CD4-positive, alpha-beta T cell treated with Interleukin-15 for 1 hour (primary cell): ENCODE measurements around the gene PPP2R2C.

ENCODE experiments used
- DNase-seq: peaks from one replicate; pipeline ENCODE4 v3.0.0-alpha.2; 2020

The PPP2R2C gene

DNA sequence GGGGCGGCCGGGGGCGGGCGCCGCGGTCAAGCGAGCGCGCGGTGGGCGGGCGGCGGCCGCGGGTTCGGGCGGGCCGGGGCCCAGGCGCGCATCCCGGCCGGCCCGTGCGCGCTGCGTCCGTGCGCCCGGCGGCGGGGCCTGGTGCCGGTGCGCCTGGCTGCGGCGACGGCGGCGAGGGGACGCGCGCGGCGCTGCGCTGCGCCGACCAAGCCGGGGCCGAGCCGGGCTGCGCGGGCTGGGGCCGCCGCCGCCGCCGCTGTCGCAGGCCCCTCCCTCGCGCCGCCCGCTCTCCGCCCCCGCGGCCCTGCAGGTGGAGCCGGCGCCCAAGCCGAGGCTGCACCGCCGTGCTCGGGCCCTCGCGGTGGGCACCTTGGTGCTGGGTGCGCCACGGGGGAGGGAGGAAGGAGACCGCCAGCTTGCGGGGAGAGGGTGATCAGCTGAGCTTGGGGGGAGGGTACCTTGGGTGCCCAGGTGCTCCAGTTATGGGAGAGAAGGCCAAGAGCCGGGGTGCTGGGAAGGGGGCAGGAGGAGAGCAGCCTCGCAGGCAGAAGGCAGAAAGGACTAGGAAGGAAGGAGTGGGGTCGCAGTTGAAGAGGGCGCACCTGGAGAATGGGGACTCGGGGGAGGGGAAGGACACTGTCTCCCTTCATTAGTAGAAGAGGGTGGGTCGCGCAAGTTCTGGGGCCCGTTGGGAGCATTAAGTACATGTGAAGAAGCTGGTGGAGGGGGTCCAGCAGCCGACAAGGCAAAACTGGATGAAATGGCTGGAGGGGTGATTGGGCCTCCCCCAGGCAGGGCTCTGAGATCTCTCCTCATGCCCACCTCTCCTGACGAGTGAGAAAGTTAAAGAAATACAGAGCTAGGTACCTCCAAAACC is at the start of gene PPP2R2C:
Gene PPP2R2C (minus strand): TSS at position 228 of the 877 bp plus-strand sequence. CDS start 385 bp downstream, outside the sequence.
- no peak for DNase-seq

DNA sequence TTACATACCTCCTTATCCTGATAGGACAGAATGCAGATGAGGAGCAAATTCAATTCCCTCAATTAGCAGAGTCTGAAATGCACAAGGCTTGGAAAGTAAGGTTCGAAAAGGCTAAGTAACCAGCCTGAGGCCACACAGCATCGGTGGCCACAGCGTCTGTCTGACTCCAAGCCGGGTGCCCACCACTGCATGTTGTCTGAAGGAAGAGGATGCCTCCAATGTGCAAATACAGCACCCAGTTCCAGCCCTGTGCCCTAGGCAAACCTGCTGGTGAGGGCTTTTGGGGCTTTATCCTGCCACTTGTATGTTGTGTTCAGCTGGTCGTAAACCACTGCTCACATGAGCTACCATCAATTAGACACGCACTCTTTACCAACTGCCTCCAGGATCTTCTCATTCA is 48.6 kb upstream of the PPP2R2C start:
- DNase-seq, result no peak

DNA sequence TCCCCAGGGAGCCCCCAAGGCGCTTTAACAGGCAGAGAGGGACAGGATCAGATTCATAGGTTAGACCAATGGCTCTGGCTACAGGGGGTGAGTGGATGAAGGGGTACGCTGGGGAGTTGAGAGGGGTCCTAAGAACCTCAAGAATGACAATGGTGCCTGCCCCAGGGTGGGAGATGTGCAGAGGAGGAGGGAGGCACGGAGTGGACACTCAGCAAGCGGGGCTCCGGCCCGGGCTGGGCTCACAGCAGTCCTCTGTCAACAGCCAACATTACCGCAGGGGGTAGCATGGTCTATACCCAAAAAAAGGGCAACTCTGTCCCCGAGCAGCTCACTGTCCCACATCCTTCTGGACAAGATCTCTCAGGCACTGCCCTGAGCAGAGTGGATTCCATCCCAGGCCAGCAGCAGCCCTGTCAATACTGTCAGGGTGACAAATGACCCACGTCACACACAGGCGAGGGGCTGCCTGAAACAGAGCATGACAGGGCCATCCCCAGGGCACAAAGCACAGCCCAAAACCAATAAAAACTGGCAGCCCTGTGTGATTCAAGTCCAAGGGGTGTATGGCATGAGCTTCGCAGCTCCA is 47.7 kb upstream of the PPP2R2C start:
- no peak for DNase-seq

DNA sequence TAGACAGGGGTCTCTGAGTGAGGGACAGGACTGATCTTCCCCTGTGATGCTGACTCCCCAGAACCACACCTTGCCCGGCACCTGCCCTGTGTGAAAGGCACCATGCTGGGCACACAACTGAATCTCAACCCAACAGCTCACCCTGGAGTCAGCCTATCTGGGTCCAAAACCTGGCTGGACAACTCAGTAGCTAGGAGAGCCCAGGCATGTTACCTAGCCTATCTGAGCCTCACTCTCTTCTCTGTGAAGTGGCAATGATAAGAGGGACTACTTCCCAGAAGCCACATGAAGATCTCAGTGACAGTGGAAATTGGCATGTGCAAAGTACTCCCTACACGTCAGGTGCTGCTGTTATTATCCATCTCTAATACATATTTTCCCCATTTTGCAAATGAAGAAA is 44.8 kb upstream of the PPP2R2C start:
- no peak for DNase-seq

- no peak for DNase-seq
Measured at GRCh38 chr4:6516762-6517161, 44.3 kb upstream of the PPP2R2C start.

GRCh38 chr4:6516281-6516680 is 43.9 kb upstream of the PPP2R2C start:
- no peak for DNase-seq

GRCh38 chr4:6513678-6514077 is 41.3 kb upstream of the PPP2R2C start:
- no peak for DNase-seq

GRCh38 chr4:6509587-6509986 is 37.2 kb upstream of the PPP2R2C start:
- no peak for DNase-seq

- no peak for DNase-seq
Measured at GRCh38 chr4:6507345-6507744, 34.9 kb upstream of the PPP2R2C start.

DNA sequence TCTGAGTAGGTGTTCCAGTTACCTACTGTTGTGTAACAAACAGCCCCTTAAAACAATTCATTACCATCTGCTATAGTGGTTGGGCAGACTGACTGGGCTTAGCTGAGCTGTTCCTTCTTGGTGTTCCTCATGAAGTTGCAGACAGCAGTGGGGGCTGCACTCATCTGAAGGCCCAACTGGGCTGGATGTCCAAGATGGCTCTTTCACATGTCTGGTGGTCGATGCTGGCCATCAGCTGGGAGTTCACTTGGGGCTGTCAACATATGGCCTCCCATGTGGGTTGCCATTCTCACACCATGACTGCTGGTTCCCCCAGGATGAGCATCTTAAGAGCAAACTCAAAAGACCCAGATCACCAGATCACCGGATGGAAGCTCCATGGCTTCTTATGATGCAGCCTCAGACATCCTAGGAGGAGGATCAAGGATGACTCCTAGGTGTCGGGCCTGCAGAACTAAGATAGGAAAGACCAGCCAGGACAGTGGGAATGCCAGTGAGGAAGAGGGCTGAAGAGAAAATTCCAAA is 34.3 kb upstream of the PPP2R2C start:
- no peak for DNase-seq

- DNase-seq, result no peak
Measured at GRCh38 chr4:6504900-6505496, 32.6 kb upstream of the PPP2R2C start.

DNA sequence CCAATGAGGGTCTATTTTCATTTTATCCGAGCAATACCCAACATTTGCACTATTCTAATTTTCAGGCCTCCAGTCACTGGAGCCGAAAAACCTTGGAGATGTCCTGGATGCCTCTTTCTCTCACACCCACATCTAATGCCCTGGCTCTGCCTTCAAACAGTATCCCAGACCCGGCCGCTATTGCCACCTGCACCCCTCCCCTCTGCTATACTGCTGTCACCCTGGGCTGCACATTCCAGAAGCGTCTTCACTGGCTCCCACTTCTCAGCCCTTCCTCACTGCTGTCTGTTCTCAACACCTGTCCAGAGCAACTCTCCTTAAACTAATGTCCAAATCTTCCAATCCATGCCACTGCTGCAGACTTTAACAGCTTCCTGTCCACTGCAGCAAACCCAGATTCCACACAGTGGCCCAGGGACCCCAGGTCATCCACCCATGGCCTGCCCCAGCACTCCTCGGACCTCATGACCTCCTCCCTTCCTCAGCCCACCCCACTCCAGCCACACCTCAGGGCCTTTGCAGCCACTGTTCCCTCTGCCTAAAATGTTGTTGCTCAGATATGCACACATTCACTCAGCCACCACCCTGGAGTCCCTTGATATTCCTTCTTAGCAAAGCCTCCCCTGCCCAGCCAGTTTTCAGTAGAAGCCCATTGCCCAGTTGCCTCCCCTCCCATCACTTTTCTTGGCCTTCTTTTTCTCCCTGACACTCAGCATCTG is 30.5 kb upstream of the PPP2R2C start:
- DNase-seq, result no peak

GRCh38 chr4:6502147-6502546 is 29.7 kb upstream of the PPP2R2C start:
- no peak for DNase-seq

- DNase-seq, result no peak
Measured at GRCh38 chr4:6501171-6501570, 28.8 kb upstream of the PPP2R2C start.

GRCh38 chr4:6500481-6501140 is 28.2 kb upstream of the PPP2R2C start:
- no peak for DNase-seq

DNA sequence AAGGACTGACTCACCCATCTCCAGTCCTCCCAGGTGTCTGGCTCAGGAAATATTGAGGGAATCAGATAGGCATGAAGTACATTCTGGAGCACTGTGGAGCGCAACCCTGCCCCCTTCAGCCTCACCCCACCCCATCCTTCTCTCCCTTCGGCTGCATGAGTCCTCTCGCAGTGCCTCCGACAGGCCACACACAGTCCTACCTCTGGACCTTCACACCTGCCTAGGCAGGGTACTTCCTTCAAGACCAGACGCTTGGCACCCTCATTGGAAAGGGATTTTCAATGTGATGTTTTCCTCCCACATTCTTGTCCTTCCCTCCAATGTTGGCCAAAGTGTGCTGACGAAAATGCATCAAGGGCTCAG is 26.8 kb upstream of the PPP2R2C start:
- DNase-seq, result no peak

GRCh38 chr4:6498511-6499237 is 26.3 kb upstream of the PPP2R2C start:
- DNase-seq, result no peak

- no peak for DNase-seq
Measured at GRCh38 chr4:6497796-6498195, 25.4 kb upstream of the PPP2R2C start.

DNA sequence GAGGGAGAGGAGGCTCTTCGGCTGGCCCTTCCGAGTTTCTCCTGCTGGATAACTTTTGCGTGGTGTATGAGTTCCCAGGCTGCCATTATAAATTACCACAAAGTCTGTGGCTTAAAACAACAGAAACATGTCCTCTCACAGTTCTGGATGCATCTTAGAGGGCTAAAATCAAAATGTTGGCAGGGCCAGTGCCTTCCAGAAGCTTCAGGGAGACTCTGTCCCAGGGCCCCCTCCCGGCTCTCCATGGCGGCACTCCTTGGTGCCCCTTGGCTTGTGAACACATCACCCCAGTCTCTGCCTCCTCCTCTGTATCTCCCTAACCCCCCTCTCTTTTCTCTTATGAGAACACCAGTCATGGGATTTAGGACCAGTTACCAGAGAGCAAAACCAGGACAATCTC is 23.3 kb upstream of the PPP2R2C start:
- DNase-seq, result no peak

- no peak for DNase-seq
Measured at GRCh38 chr4:6495296-6495590, 22.8 kb upstream of the PPP2R2C start.

DNA sequence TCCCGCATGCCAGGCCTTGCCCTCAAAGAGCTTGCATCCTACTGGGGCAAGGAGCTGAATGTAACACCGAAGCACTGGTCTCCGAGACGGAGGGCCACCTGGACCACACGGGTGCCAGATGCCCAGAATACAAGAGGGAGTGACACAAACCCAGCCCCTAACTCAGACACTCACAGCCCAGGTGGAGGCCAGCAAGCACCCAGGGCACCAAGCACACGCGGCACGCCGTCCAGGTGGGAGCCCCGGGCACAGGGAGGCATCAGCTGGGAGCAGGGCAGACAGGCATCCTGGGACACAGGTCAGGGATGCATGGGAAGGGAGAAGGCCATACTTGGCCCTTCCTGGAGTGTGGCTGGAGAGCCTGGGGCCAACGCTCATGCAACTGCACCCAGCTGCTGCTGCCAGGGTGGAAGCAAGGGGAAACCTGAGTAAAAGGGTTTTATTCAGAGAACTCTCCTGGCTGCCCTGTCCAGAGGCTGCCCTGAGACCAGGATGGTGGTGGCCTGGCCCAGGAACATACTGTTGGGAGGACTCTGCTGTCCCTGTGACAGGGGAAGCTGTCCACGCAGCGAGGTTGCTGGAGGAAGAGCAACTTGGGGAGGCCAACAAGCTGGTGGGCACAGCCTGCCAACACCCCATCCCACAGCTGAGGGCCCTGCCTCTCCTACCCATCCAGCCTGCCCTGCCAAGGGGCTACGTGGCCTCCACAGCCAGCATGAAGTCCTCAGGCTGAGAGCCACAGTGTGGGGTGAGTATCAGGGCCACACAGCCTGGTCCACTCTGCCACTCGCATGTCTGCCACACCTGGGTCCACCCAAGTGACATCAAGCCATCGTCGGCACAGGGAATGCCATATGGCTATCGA is 22.2 kb upstream of the PPP2R2C start:
- no peak for DNase-seq
